ENCODE results near the gene CPNE4.
"Not testable (repeated sequence)": the region's sequence is repeated elsewhere in the genome, so short reads cannot be mapped to it uniquely, and the experiment has no call there.

The CPNE4 gene

DNA sequence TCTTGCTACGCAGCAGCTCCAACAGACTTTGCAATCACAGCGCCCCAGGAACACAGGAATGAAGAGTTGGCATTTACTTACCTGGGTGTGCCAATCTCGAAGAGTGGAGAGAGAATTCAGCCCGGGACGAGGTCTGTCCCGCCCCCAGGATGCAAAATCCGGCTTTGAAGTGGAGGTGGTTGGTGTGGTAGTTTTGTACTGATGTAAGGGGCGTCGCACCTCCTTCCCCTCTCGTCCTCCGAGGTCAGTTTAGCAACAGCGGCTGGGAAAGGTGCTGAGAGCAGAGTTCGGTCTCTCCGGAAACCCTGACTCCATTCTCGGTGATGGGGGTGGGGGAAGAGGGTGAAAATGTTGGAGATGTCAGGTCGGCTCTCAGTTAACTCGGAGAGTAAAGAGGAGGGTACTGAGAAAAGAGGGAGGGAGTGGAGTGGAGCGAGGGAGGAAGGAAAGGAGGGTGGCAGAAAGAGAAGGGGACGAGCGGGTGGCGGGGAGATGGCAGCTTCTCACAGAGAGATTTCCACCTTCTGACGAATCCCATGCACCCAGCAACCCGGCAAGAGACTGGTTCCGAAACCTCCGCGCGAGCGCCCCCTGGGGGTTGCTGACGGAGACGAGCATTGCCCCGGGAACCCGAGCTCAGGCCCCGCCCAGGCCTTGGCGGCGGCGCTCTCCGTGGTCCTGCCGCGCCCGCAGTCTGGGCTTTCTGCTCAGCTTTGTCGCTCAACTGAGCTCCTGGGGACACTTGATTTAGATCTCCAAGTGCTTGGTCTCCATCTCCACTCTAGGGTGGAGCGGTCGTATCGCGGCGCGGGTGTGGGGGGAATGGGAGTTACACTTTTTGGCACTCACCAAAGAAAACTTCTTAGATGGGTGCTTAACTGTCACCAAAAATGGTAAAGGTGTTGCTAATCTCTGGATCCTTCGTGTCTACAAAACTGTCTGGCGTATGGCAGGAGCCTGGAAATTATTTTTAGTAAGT, at the start of gene CPNE4:
CPNE4 (minus strand) TSS at position 529 of the 979 bp plus-strand sequence.
- peak in 1 of 2 experiments; percentile 20 for DNase-seq

DNA sequence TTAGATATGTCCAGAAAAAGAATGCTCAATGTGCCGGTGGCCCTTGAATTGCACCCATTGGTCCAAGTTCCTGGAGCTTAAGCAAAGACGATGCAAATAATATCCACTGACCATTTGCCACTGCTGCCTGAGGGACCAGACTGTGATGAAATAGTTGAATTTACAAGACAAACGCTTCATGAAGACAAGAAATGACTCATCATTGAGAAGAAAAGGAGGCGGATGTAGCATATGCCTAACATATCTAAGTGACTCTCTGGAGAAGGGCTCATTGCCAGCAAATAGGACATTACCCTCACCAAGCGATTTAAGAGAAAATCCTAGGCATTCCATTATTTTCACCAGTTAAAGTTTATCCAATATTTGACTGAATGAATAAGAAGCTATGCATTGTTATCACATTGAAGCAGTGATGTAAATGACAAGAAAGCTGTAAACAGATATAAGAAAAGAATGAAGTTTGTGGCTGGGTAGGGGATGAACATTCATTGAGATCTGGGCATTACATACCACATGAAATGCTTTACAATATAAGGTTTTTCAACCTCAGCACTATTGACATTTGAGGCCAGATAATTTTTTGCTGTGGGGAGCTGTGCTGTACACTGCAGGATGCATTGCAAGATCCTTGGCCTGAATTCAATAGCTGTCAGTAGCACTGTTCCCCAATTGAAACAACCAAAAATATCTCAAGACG, 48.9 kb upstream of the CPNE4 start:
- no peak for DNase-seq

DNA sequence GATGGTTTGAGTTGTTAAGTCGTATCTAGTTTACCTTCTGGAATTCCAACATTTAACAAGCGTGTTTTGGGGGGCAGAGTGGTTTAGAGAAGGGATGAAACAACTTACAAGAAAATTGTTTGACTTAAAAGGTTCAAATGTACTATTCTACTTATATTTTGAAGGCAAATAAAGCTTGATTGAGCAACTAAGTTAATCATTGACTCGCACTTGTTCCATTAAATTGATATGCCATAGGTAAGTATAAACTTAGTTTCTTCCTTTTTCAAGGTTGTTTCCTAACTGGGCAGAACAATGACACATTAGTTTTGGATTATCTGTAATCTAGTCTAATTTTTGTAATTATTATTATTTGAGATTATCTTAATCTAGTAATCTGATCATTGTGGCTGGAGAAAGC, 48.3 kb upstream of the CPNE4 start:
- no peak for DNase-seq

DNA sequence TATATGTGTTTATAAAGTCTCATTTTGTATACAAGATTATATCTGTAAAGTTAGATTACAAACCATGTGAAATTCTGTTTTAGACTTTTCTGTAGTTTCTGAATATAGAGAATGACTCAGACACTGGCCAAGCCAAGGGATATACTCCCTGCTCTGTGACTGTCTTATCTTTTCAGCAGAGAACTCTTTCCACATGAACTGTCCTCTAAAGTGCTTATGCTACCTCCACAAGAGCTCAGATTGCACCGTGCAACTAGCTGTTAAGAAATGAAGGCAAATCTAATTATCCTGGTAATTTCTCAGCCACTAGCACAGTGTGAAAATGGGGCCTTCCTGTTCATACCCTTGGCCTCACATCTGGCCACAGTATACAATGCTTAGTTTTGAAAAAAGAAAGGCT, 44.3 kb upstream of the CPNE4 start:
- DNase-seq: no peak

DNA sequence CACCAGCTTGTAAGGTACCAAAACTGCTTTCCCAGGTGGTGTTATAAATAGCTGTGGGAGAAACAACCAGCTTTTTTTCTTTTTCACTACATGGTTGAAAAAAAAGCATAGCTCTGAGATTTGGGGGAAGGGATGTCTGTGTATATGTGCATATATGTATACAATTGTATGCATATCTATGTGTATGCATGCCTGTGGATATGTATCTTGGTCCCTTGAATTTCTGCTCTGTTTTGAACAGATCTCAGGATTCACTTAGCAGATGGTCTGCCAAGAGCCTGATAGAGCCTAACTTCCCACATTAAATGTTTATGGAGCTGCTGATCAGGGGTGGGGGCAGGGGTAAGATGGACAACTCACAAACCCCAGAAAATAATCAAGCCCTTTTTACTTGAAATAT, 39.0 kb upstream of the CPNE4 start:
- DNase-seq: no peak

DNA sequence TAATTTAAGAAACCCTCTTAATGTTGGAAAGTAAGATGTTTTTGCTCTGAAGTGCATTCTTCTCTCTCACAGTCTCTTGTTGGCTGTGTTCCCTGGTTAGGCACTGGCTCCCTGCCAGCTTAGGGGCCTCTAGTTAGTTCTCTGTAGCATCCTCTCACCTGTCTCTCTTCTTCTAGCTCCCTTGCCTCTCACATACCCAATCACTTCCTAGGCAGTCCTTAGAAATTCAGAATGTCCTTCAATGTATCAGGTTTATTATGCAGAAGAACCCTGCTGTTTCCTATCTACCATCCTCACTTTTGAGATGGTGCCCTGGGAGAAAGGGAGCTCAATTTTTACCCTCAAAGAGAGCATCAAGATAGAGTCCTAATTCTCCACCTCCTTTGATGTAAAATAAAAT, 36.2 kb upstream of the CPNE4 start:
- DNase-seq: no peak

DNA sequence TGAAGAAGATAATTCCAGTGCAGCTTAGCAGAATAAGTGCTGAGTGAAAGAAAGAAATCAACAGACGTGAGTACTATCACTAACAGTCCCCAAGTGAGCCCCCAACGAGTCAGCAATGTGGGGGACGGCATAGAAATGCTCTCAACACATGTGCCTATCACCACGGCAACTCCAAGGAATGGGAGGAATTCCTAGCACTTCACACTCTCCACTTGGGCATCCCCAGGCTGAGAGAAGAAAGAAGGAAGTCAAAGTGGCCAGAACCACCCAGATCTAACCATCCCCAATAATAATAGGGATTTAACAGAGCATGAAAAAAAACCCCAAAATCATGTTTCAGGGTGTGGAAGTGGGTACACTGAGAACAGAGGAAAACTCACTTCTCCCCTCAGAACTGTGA, 29.3 kb upstream of the CPNE4 start:
- DNase-seq: no peak

DNA sequence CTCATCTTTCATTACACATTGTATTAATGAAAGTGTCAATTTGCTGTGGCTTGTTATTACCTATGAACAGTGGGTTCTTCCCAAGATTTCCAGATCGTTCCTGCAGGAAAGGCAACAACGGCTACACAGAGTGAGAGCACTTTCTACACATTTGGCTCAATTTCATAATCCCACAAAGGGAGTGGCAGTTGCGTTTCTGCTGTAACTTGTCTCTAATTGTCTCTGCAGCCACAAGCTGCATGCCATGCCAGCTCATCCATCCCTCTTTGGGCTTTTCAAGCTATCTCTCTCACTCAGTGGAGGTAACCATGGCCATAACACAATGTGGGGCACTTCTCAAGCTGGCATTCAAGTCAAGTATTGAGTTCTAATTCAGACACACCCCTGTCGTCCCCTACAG, 27.7 kb upstream of the CPNE4 start:
- no peak for DNase-seq

DNA sequence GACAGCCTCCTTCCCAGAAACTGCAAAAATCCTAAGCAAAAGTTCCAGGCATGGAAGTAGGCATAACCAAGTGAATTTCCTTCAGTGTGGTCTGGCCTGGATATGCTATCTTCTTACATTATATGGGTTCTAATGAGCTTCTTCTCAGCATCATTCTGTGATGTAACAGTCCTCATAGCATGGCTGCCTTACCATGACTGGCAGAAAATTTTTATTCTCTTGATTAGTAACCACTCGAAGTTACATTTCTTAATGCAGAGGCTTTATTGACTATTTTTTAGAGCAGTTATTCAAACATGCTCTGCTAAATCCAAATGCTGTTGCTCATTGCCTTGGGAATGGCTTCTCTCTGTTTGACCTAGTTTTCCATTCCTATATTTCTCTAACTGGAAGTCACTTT, 21.1 kb upstream of the CPNE4 start:
- no peak for DNase-seq

DNA sequence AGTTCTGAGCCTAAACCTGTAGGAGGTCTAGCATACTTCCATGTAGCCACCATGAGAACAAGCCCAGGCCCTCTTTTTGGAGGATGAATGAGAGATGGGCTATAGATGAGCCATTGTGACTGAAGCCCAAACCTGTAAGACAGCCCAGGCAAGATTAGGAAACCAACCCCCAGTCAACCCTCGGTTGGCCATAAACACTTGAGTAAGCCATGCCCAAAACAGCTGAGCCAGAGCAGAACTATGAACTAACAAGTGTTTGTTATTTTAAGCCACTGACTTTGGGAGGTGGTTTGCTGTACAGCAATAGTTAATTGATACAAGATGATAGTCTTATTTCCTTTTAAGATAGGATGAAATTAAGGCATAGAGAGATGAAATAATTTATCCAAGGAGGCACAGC, 12.4 kb upstream of the CPNE4 start:
- DNase-seq: no peak

DNA sequence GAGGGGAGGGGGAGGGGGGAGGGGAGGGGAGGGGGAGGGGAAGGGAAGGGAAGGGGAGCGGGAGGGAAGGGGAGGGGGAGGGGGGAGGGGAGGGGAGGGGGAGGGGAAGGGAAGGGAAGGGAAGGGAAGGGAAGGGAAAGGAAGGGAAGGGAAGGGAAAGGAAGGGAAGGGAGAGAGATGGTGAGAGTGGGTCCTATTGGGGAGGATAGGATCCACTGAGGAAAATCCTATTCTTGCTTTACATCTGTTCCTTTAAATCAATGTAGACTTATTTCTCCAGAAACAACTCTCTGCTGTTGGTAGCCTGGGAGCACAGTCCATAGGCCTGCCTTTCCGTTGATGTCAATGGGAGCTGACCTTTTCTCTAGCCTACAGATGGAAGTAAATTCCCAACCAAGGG, 10.1 kb upstream of the CPNE4 start:
- not testable (repeated sequence) for DNase-seq

DNA sequence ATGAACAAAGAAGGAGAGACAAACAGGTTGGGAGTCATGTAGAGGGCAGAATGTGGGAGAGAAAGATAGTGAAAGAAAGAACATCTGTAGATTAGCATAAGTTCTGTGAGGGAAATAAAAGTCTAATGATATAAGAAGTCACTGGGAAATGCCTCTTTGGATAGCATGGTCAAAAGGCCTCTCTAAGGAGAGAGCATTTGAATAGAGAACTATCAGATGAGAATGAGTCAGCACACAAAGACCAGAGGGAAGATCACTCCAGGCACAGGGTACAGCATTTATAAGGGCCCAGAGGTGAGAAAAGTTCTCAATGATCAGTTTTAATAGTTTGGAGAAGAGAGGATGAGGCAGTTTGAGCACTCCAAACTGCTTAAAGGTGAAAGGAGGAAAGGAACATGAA, 7.9 kb upstream of the CPNE4 start:
- DNase-seq: no peak

DNA sequence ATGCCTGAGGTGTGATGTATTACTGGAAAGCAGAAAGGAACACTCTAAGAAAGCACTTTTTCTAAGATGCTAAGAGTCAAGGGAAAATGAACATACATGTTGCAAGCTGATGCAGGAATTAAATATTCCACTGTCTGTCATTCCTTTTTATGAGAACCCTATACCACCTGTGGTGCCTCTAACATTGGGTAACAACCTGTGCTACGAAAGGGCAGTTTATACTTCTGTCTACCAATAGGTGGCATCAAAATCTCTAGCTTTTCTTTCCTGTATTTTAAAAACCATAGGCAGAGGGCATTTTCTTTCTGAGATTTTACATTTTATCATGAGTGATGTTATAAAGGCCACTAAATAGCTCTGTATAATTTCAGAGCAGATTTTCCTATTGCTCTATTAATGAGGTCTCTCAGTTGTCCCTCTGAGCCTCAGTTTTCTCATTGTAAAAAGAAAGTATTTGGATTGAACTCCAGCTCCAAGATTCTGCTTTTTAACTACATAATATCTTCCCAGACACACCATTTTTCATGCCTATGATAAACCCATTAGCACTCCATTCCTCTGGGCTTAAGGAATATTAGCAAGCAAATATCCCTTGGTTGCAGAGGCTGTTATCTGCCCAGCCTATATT, 3.5 kb upstream of the CPNE4 start:
- DNase-seq: peak in 1 of 2 experiments; percentile 20

DNA sequence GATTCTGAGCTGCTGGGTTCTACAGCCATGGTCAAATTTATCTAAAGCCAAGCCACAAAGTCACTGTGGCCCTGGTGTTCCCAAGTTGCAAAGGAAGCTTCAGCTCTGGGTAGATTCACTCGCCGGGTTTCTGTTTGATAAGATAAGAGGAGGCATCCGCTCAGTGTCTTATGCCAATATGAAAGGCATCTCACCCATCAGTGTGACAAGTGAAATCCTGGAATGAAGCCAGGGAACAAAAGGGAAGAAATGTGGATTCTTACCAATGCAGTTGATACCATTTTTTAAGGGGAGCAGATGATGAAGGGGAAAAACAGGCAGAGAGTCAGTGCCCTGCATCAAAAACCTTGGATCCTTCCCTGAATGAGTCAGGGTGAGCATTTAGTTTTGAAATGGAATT, 2.8 kb upstream of the CPNE4 start:
- no peak for DNase-seq

DNA sequence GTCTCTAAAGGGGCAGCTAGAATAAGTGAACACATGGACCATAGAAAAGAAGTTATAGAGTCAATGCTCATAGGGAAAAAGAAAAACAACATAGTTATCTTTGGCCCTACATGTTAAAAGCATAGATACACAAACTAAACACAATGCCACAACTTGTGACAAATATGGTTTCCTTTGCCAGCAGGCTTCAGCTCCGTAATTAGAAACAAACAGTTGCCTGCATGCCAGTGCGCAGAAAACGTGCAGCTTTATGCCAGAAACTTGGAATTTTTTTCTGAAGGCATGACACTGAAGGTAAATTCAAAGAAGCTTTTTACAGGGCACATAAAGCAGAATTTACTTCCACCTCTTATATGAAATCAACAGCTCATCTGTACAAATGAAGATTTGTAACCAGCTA, 2.2 kb upstream of the CPNE4 start:
- DNase-seq: no peak

DNA sequence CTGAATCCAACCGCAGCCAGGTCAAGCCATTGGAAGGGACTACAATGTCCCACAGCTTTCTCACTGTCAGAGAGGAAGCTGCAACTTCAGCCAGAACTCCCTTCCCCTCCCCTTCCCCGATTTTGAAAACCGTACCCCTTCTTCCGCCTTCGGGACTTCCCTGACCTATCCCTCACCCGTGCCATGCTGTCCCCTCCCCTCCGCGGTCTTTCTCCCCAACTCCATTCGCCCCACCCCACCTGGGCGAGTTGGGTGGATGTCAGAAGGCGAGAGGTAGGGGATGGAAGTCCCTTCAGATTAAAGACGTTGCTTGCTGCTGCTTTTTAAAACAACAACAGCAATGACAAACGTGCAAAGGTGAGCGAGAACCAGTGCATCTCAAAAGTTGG, 723 bp downstream of the CPNE4 start:
- DNase-seq: no peak

DNA sequence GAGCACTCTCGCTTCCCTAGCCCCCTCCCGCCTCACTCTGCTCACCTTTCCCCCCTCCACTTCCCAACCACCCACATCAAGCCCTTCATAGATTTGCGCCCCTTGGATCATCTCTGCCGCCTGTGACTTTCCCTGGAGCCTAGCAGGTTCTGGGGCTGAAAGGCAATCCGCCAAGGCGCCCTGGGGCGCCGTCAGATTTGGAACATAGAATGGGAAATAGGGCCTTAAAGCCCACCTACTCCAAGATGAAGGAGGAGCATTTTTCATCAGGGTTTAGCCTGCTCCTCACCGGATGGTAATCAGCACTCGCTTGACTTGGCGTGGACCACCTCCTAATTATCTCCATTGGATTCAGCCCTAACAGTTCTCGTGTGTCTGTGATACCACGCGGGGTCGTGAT, 1.3 kb downstream of the CPNE4 start:
- no peak for DNase-seq

DNA sequence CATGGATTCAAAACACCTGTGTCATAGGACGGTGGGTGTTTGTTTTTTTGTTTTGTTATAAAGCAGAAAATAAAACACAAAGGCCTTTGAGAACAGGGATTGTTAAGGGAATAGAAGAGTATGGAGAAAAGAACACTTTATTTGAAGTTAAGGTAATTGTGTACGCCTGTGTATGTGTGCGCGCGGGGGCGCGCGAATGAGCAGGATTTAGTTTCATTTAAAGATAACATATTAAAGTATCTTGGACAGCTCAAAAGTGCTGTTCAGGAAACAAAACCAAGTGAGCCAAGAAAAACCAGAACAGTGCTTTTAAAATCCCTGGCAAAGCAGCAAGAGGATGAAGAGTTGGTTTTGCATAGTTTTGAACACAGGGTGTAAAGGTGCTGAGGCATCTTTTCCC, 1.9 kb downstream of the CPNE4 start:
- DNase-seq: no peak

DNA sequence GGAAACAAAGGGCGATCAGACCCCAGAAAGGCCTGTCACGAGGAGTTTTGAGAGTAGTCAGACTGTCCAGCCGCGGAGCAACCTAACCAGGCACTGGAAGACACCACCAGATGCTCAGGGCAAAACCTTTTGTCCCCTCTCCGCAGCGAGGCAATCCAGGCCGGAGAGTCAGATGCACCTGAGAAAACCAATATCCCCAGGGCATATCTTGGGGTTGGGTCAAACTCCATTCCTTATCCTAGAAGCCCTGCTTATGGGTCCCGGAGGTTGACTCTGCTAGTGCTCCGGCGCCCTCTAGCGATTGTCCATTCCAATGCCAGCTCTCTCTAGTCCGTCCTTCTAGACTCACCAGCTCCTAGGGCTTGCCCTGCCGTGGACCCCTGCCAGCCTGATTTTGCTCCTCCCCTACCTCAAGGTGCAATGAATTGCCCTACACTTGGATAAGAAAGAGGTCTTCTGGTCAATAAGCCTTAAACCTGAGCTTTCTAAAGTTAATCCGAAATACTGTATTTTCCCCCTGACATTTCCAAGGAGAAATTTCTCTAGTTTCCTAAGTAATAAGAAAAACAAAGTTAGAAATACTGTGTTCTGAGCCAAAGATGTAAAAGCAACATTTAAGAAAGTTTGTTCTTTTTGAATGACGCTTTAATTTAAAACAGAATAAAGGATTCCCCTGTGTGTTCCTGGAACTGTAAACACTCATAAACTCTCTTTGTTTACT, 5.5 kb downstream of the CPNE4 start:
- peak in 1 of 2 experiments; percentile 77 for DNase-seq

DNA sequence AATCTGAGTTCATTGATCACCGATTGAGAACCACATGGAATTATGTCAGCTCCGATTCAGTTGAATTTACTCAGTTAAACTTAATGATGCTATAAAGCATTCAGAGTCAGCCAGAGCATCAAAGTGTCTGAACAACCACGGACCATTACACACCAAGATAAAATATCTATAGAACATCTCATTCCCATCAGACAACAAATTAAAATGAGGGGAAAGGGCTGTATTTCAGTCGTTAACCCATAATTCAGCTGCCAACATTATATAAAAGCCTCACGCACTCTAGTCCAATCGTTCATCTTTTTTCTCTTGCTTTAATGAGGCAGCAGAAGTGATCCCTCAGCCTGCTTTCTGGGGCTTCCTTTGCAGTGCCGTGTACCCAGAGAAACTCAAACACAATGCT, 11.9 kb downstream of the CPNE4 start:
- DNase-seq: no peak

DNA sequence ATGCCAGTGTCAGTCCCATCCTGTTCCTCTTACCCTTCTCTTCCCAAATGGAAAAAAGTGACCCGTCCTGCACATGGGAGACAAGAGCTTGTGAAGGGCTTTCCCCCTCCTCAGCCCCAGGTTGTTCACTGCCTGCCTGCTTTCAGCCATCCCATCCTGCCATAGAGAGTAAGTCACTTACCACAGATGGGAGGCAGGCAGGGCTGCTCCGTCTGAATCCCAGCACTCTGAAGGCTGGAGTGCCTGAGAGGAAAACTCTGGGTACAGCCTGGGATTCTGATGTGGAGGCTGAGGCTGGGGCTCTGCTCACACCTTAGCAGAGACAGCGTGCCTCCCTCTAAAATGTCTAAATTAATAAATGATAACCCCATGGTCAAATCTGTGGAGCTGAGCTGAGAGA, 14.8 kb downstream of the CPNE4 start:
- no peak for DNase-seq

DNA sequence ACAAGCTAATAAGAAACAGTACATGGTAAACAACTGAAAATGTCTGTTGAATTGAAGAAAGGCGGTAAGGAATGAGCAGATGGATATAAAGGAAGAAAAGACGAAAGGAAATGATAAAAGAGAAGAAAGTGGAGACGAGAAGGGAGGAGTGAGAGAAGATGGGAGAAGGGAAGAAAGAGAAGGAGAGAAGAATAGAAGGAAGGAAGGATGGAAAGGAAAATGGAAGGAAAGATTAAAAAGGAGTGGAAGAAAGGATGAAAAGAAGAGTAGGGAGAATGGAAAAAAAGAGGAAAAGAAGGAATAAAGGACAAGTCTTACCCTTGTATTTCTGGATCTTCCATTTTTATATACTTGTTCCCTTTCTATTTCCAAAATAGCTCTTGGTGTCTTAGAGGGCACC, 17.7 kb downstream of the CPNE4 start:
- no peak for DNase-seq

Measured in SW 1271 (cell line).